DOHH2 (cell line): ENCODE measurements around the gene CCNA1.

Experiments
- EZH2phosphoT487 ChIP-seq: fragments of 200-600 bp; sonication (generic); IDR thresholded peaks from 2 replicates; pipeline ENCODE4 v1.6.1; 2017; ENCODE audit warnings: borderline replicate concordance, mild to moderate bottlenecking, antibody characterized with exemption, low read length, moderate library complexity, mixed read lengths
- TF ChIP-seq, protein P1 (sequence below): fragments of 200-600 bp; sonication (generic); IDR thresholded peaks from one replicate; pipeline ENCODE4 v1.5.1; 2014; ENCODE audit warnings: antibody characterized with exemption, mild to moderate bottlenecking, low read depth, low read length; ENCODE audit not compliant: poor library complexity, severe bottlenecking

DNA sequence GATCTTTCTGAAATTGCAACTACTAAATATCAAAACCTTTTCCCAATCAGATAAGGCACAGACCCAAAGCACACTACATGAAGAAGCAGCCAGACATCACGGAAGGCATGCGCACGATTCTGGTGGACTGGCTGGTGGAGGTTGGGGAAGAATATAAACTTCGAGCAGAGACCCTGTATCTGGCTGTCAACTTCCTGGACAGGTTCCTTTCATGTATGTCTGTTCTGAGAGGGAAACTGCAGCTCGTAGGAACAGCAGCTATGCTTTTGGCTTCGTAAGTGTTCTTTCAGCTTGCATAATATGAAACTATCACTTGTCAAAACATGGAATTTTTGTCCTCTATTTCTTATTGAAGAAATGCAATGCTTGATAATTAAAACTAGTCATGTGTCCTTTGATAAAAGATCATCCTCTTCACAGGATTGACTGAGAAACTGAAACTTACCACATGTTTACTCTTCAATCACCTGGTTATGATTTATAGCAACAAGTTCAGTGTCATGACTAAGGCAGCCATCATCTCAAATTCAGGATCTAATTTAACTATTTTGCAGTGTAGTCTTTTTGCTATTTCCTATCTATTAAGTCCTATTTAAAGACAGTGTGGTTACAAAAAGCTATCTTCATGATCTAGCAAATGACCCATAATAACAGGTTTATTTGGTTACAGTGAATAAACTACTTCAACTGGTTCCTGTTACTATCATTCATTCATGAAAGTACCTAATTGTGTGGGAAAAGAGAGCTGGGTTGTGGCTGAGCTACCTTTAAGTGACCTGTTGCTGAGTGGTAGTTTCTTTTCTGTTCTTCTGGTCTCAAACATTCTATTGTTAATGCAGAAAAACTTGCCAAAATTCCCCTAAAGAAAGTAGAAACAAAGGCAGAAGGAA, 6.5 kb downstream of the CCNA1 start:
- TF ChIP-seq, protein P1, sequence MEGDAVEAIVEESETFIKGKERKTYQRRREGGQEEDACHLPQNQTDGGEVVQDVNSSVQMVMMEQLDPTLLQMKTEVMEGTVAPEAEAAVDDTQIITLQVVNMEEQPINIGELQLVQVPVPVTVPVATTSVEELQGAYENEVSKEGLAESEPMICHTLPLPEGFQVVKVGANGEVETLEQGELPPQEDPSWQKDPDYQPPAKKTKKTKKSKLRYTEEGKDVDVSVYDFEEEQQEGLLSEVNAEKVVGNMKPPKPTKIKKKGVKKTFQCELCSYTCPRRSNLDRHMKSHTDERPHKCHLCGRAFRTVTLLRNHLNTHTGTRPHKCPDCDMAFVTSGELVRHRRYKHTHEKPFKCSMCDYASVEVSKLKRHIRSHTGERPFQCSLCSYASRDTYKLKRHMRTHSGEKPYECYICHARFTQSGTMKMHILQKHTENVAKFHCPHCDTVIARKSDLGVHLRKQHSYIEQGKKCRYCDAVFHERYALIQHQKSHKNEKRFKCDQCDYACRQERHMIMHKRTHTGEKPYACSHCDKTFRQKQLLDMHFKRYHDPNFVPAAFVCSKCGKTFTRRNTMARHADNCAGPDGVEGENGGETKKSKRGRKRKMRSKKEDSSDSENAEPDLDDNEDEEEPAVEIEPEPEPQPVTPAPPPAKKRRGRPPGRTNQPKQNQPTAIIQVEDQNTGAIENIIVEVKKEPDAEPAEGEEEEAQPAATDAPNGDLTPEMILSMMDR = no peak
- TF ChIP-seq EZH2phosphoT487 = no peak
